GM18517 (cell line): ENCODE measurements around the gene KRTAP20-1.

Experiments used
- ATAC-seq: cut with Tn5 transposase; IDR thresholded peaks from one replicate; pipeline ENCODE4 v1.9.1; 2021; ENCODE audit warnings: mild to moderate bottlenecking, moderate library complexity; ENCODE audit not compliant: unreplicated experiment

KRTAP20-1 gene

DNA sequence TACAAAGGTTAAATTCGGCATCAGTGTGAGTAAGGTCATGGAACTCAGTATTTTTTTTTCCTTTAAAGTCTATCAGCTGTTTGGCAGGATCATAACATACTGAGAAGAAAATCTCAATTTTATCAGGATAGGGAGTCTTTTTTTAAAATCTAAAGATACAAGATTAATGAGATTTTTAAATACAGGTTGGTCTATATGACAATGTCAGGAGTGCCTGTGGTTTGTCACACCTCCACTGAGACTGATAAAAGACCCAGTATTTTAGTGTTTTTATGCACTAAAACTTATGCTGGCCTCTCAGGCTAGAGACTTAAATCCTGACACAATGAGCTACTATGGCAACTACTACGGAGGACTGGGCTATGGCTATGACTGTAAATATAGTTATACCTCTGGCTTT, 26.3 kb downstream of the KRTAP20-1 start, which contains the start of gene KRTAP20-3:
KRTAP20-3 (plus strand) TSS at position 301 of the 400 bp plus-strand sequence.
- ATAC-seq, result no peak

DNA sequence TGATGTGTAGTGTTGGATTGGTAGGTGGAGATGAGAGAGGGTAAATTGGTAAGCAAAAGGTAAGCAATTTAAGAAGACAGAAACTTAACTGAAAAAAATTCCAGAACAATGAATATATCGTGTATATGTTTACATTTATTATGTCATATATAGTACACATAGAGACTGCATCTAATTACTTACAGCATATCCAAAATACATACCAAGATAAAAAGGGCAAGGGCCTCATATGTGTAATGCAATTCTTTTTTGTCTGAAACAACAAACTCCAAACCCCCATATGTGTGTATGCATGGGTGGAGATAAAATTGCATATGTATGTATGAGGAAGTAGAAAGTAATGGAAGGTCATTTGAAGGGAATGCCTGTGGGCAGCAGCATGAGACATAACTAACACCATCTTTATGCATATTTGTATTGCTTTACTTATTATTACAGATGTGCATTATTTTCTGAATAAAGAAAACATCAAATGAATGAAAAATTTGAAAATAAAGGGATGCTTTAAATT, 30.7 kb downstream of the KRTAP20-1 start:
- ATAC-seq, result no peak

DNA sequence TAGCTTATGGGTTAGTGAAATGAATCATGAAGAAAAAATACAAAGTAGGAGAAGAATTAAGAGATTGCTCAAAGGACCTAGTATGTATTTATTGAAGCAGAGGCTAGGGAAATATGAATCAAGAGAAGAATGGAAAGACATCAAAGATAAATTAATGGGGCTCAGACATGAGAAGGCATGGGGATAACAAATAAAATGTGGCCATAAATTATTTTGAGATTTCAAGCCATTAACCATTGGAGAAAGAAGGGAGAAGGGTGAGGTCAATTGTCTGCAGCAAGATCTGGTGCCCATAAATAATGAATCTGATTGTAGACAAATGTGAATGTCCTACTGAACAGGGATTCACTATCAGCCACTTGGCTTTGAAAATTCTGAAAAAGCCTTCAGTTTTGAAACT, 36.7 kb downstream of the KRTAP20-1 start:
- ATAC-seq, result no peak
